OCI-LY7 (cell line): Measurements from ENCODE around the gene HACL1.

ENCODE experiments used
- CTCF ChIP-seq: fragments of 200-600 bp; sonication (generic); conservative IDR thresholded peaks from 2 replicates; pipeline ENCODE4 v1.5.1; 2014; ENCODE audit warnings: mild to moderate bottlenecking, antibody characterized with exemption, low read length, moderate library complexity, mixed read lengths
- EZH2phosphoT487 ChIP-seq: fragments of 200-600 bp; sonication (generic); IDR thresholded peaks from 2 replicates; pipeline ENCODE4 v1.6.1; 2018; ENCODE audit warnings: low read depth, borderline replicate concordance, mild to moderate bottlenecking, mixed run types, antibody characterized with exemption, low read length, moderate library complexity, mixed read lengths

- no peak for TF ChIP-seq CTCF
- no peak for TF ChIP-seq EZH2phosphoT487
These were observed 10.1 kb downstream of the HACL1 start for GRCh38 chr3:15591242-15591641.
